ENCODE measurements around the gene FAM199X.

GRCh38 chrX:104195489-104196084 is 29.3 kb downstream of the FAM199X start:
- peak in 5 of 6 experiments; percentile 26 to 57 (median 49) for TF ChIP-seq CTCF (IDR thresholded peaks at IDR 0.05)
- TF ChIP-seq POLR2A (IDR thresholded peaks at IDR 0.05): no peak
